Neural progenitor cell (in vitro differentiated cells): Measurements from ENCODE around the gene UBE2L3. TPM values are rescaled to one million over a fixed set of nuclear protein-coding genes. Genes with fewer than 3 reads are reported as not detected.

Experiments
- DNase-seq: peaks from one replicate; pipeline ENCODE4 v3.0.0-alpha.2; 2016; ENCODE audit warnings: low spot score
- H2AFZ ChIP-seq: fragments of 200-600 bp; sonication (generic); replicated peaks from 2 replicates; pipeline ENCODE4 v1.6.1; 2016; ENCODE audit warnings: antibody characterized with exemption
- H3F3A ChIP-seq: fragments of 200-600 bp; sonication (generic); 2 replicates; pipeline ENCODE4 v1.6.1; 2016; ENCODE audit warnings: antibody characterized with exemption, low read depth
- H3K27ac ChIP-seq: fragments of 200-600 bp; sonication (generic); 2 replicates; pipeline ENCODE4 v1.5.1; 2016; ENCODE audit warnings: mild to moderate bottlenecking
- H3K27me3 ChIP-seq: fragments of 200-600 bp; sonication (generic); 2 replicates; pipeline ENCODE4 v1.6.1; 2016; ENCODE audit warnings: mild to moderate bottlenecking, moderate library complexity
- H3K36me3 ChIP-seq: fragments of 200-600 bp; sonication (generic); 2 replicates; pipeline ENCODE4 v1.5.1; 2016
- H3K4me1 ChIP-seq: fragments of 200-600 bp; sonication (generic); 2 replicates; pipeline ENCODE4 v1.6.1; 2016; ENCODE audit warnings: mixed run types
- H3K4me2 ChIP-seq: fragments of 200-600 bp; sonication (generic); 2 replicates; pipeline ENCODE4 v1.6.1; 2016
- H3K4me3 ChIP-seq: fragments of 200-600 bp; sonication (generic); 2 replicates; pipeline ENCODE4 v1.5.1; 2016
- H3K79me2 ChIP-seq: fragments of 200-600 bp; sonication (generic); 2 replicates; pipeline ENCODE4 v1.6.1; 2016; ENCODE audit warnings: low read depth
- H3K9ac ChIP-seq: fragments of 200-600 bp; sonication (generic); 2 replicates; pipeline ENCODE4 v1.6.1; 2016
- H3K9me3 ChIP-seq: fragments of 200-600 bp; sonication (generic); 2 replicates; pipeline ENCODE4 v1.5.1; 2016; ENCODE audit warnings: low read depth
- H4K20me1 ChIP-seq: fragments of 200-600 bp; sonication (generic); 2 replicates; pipeline ENCODE4 v1.6.1; 2016; ENCODE audit warnings: low read depth
- H3K27ac Mint-ChIP-seq: 3 replicates; pipeline ENCODE4 v1.8.0; 2021; ENCODE audit warnings: mixed read lengths
- H3K27me3 Mint-ChIP-seq: 2 replicates; pipeline ENCODE4 v1.8.0; 2022; ENCODE audit warnings: low read depth, mild to moderate bottlenecking, inconsistent platforms, moderate library complexity, mixed read lengths; ENCODE audit not compliant: insufficient read depth
- H3K36me3 Mint-ChIP-seq: 3 replicates; pipeline ENCODE4 v1.8.0; 2021; ENCODE audit warnings: mixed read lengths
- H3K4me1 Mint-ChIP-seq: 3 replicates; pipeline ENCODE4 v1.8.0; 2021; ENCODE audit warnings: mixed read lengths
- H3K4me3 Mint-ChIP-seq: 3 replicates; pipeline ENCODE4 v1.8.0; 2021; ENCODE audit warnings: mild to moderate bottlenecking, moderate library complexity, mixed read lengths
- H3K9me3 Mint-ChIP-seq: 3 replicates; pipeline ENCODE4 v1.8.0; 2020; ENCODE audit warnings: mixed read lengths
- EZH2 ChIP-seq: fragments of 200-600 bp; sonication (generic); IDR thresholded peaks from 2 replicates; pipeline ENCODE4 v1.6.1; 2017; ENCODE audit warnings: antibody characterized with exemption, mild to moderate bottlenecking, moderate library complexity
- EZH2phosphoT487 ChIP-seq: fragments of 200-600 bp; sonication (generic); IDR thresholded peaks from 2 replicates; pipeline ENCODE4 v1.6.1; 2017; ENCODE audit warnings: antibody characterized with exemption
- total RNA-seq: library from RNA; depleted of rRNA; stranded (reverse); fragments of >200 nt; gene quantifications from 2 replicates; pipeline ENCODE4 v1.2.3, GENCODE V29; 2015; ENCODE audit warnings: low replicate concordance
- TF ChIP-seq, protein P1 (sequence below): fragments of 200-600 bp; sonication (generic); IDR thresholded peaks from 2 replicates; pipeline ENCODE4 v1.5.1; 2017; ENCODE audit warnings: antibody characterized with exemption, mild to moderate bottlenecking

The UBE2L3 gene
- total RNA-seq, 1 donor from 2014 or later = 61.2 TPM

DNA sequence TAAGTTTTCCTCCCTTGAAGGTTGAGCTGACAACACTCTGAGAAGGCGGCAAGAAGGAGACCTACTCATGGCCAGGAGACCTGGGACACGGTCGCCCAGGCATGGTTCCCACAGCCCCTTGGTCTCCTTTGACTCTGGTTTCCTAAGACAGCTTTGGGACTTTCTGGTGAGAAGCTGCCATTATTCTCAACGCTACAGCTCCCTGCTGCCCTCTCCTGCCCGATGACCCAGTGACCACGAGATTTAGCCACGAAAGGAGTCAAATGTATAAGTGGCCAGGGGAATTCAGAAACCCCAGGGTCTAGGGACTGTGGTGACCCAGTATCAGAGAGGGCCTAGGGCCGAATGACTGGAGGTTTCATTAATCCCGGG, 73.9 kb downstream of the UBE2L3 start:
- peaks cover 21% of the 10 kb centered on the region for H3K4me1 Mint-ChIP-seq
- TF ChIP-seq EZH2 (peak; percentile 36), EZH2phosphoT487 (no peak)
- TF ChIP-seq, protein P1, sequence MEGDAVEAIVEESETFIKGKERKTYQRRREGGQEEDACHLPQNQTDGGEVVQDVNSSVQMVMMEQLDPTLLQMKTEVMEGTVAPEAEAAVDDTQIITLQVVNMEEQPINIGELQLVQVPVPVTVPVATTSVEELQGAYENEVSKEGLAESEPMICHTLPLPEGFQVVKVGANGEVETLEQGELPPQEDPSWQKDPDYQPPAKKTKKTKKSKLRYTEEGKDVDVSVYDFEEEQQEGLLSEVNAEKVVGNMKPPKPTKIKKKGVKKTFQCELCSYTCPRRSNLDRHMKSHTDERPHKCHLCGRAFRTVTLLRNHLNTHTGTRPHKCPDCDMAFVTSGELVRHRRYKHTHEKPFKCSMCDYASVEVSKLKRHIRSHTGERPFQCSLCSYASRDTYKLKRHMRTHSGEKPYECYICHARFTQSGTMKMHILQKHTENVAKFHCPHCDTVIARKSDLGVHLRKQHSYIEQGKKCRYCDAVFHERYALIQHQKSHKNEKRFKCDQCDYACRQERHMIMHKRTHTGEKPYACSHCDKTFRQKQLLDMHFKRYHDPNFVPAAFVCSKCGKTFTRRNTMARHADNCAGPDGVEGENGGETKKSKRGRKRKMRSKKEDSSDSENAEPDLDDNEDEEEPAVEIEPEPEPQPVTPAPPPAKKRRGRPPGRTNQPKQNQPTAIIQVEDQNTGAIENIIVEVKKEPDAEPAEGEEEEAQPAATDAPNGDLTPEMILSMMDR = peak; percentile 58
- Histone ChIP-seq H3K27me3 (peaks cover 13% of the 10 kb centered on the region), H3K4me3 (peak overlapping the region; percentile 50), H3K9ac (peak overlapping the region; percentile 59), H3K4me1 (peaks cover 11% of the 10 kb centered on the region), H3F3A (peaks cover 22% of the 10 kb centered on the region), H3K4me2 (peak overlapping the region; percentile 83), H4K20me1 (peaks cover 17% of the 10 kb centered on the region), H3K9me3 (no peaks in the 10 kb centered on the region), H3K36me3 (no peaks in the 10 kb centered on the region), H2AFZ (peak overlapping the region; percentile 83), H3K79me2 (no peaks in the 10 kb centered on the region), H3K27ac (no peak overlapping the region)
- DNase-seq = peak; percentile 79
- no peaks in the 10 kb centered on the region for H3K9me3 Mint-ChIP-seq
- H3K27ac Mint-ChIP-seq = no peak overlapping the region
- H3K27me3 Mint-ChIP-seq = peaks cover 9% of the 10 kb centered on the region
- peaks cover 8% of the 10 kb centered on the region for H3K36me3 Mint-ChIP-seq
- peak overlapping the region; percentile 89 for H3K4me3 Mint-ChIP-seq

DNA sequence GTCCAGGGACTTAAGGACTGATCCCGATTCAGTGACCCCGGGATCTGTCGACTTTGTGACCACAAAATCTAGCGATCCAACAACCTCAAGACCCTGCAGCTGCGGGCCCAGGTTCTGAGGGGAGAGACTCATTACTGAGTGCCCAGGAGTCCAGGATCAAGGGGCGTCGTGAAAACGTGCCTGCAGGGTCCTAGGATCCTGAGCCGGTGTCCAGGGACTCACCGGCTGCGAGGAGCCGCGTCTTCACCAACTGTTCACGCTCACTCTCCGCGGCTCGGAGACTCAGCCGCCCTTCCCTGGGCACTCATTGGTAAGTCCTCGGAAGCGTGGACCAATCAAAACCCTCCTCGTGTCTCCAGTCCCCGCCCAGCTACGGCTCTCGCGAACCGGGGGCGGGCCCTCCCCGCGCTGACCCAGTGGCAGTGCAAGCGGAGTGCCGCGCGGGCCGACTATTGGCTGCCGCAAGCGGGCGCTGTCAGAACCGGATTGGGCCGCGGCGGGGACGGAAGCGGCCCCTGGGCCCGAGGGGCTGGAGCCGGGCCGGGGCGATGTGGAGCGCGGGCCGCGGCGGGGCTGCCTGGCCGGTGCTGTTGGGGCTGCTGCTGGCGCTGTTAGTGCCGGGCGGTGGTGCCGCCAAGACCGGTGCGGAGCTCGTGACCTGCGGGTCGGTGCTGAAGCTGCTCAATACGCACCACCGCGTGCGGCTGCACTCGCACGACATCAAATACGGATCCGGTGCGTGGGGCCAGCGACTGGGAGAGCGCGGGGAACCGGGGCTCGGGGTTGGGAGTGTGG, 74.5 kb downstream of the UBE2L3 start, which contains the start of gene SDF2L1:
SDF2L1 (plus strand) TSS at position 514 of the 795 bp plus-strand sequence; CDS start at position 549, 35 bp downstream.
- Histone ChIP-seq H3K4me1 (peaks cover 11% of the 10 kb centered on the region), H3K4me3 (peak within 1 kb of the TSS; percentile 50), H3K36me3 (no peaks in the 10 kb centered on the region), H3K27me3 (peaks cover 13% of the 10 kb centered on the region), H3K27ac (no peak within 1 kb of the TSS), H3K9ac (peak within 1 kb of the TSS; percentile 60), H3K4me2 (peak within 1 kb of the TSS; percentile 83), H2AFZ (peak within 1 kb of the TSS; percentile 83), H4K20me1 (peaks cover 19% of the 10 kb centered on the region), H3F3A (peaks cover 24% of the 10 kb centered on the region), H3K79me2 (no peaks in the 10 kb centered on the region), H3K9me3 (no peaks in the 10 kb centered on the region)
- TF ChIP-seq, protein P1 = no peak
- TF ChIP-seq EZH2 = peak; percentile 28
- H3K27me3 Mint-ChIP-seq = peaks cover 7% of the 10 kb centered on the region
- H3K4me1 Mint-ChIP-seq = peaks cover 26% of the 10 kb centered on the region
- H3K9me3 Mint-ChIP-seq = no peaks in the 10 kb centered on the region
- no peak within 1 kb of the TSS for H3K27ac Mint-ChIP-seq
- peak within 1 kb of the TSS; percentile 89 for H3K4me3 Mint-ChIP-seq
- peak; percentile 99 for DNase-seq
- peaks cover 8% of the 10 kb centered on the region for H3K36me3 Mint-ChIP-seq

DNA sequence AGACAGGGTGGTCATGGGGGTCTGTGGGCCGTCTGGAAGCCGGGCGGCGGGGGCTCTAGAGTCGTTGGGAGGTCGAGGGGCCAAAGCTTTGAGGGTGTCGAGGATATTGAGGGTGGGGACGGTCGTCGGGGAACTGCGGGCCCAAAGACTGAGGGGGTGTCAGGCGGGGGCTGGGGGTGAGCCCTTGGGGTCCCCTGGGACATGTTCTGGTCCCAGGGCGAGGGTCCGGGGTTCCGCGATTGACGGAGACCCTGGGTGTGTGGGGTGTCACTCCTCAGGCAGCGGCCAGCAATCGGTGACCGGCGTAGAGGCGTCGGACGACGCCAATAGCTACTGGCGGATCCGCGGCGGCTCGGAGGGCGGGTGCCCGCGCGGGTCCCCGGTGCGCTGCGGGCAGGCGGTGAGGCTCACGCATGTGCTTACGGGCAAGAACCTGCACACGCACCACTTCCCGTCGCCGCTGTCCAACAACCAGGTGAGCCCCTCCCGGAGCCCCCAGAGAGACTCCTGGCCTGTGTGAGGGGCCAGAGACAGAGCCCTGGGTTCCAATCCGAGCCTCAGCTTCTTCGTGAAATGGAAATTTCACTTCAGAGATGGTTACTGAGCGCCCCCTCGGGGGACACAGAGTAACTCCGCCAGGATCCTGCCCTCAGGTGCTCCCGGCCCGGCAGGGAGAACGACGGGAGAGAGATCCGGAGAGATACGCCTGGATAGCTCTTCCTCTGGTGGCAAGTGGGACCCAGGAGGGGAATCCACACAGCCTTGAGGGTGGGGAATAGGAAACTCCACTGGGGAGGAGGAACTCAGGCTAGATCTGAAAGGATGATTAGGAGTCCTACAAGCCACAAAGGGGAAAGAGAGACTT, 75.3 kb downstream of the UBE2L3 start:
- Histone ChIP-seq H3F3A (peaks cover 24% of the 10 kb centered on the region), H3K9ac (peak overlapping the region; percentile 60), H3K9me3 (no peaks in the 10 kb centered on the region), H3K36me3 (no peaks in the 10 kb centered on the region), H3K27ac (no peak overlapping the region), H4K20me1 (peaks cover 19% of the 10 kb centered on the region), H3K79me2 (no peaks in the 10 kb centered on the region), H3K4me1 (peaks cover 11% of the 10 kb centered on the region), H3K27me3 (peaks cover 13% of the 10 kb centered on the region), H3K4me3 (peak overlapping the region; percentile 50), H2AFZ (peak overlapping the region; percentile 17), H3K4me2 (peak overlapping the region; percentile 79)
- Mint-ChIP-seq H3K9me3 (no peaks in the 10 kb centered on the region), H3K27me3 (peaks cover 7% of the 10 kb centered on the region), H3K27ac (no peak overlapping the region), H3K36me3 (peaks cover 8% of the 10 kb centered on the region), H3K4me1 (peaks cover 26% of the 10 kb centered on the region), H3K4me3 (peak overlapping the region; percentile 89)
- peak; percentile 85 for DNase-seq
- TF ChIP-seq EZH2 = no peak
- TF ChIP-seq EZH2phosphoT487 = no peak
- TF ChIP-seq, protein P1 = peak; percentile 70
